GM18951 (cell line): ENCODE results near the gene KRTAP4-6.
"Not testable (repeated sequence)": the region's sequence is repeated elsewhere in the genome, so short reads cannot be mapped to it uniquely, and the experiment has no call there.

Experiments used
- POLR2A ChIP-seq: IDR thresholded peaks from 4 replicates; pipeline ENCODE4 v1.6.1; 2011; ENCODE audit warnings: mild to moderate bottlenecking; ENCODE audit not compliant: insufficient read length, insufficient read depth; ENCODE audit errors: extremely low read depth
- in situ Hi-C: fragments of 300-500 bp; cut with MboI; formaldehyde crosslinking; loops from one replicate; pipeline ENCODE4 v1.12.0; 2022; ENCODE audit warnings: low sequenced_read_pairs, mixed read lengths, inconsistent platforms; ENCODE audit not compliant: unreplicated experiment

The KRTAP4-6 gene

GRCh38 chr17:41131979-41132378, 8.4 kb downstream of the KRTAP4-6 start:
- in situ Hi-C loops = no loop called here
- TF ChIP-seq POLR2A = no peak

DNA sequence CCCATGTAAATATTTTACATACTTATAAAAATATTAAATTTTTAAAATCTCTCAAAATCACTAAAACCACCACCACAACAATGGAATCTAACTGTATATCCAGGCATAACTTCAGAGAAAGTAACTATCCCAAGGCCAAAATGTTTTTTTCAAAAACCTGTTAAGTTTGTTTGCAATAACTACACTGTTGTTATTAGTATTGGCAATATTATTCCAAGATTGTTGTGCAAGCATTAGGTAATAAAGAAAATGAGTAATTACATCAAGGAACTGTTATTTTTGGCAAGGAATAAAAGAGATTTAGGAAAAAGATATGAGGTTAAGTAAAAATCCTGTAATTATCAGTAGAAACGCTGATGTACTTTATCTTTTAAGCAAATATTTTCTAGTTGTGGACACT, 13.0 kb downstream of the KRTAP4-6 start:
- no peak for TF ChIP-seq POLR2A
- in situ Hi-C loops = no loop called here

- TF ChIP-seq POLR2A = no peak
- in situ Hi-C loops = no loop called here
These were observed 13.9 kb downstream of the KRTAP4-6 start for GRCh38 chr17:41126412-41126811.

DNA sequence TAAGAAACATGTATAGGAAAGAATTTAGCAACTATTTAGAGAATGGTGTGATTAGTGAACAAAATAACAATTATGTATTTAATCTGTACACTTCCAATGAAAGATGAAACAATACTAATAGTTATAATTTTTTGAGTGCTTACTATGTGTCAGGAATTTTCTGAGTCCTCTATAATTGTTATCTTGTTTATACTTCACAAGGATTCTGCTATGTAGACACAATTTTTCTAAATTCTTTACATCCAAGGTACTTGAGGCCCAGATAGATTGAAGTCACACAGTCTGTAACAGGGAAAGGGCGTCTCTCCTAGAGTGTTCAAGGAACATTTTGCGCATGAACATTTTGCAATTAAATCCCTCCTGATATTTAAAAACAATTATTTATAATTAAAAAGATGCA, 15.3 kb downstream of the KRTAP4-6 start:
- in situ Hi-C loops = no loop called here

DNA sequence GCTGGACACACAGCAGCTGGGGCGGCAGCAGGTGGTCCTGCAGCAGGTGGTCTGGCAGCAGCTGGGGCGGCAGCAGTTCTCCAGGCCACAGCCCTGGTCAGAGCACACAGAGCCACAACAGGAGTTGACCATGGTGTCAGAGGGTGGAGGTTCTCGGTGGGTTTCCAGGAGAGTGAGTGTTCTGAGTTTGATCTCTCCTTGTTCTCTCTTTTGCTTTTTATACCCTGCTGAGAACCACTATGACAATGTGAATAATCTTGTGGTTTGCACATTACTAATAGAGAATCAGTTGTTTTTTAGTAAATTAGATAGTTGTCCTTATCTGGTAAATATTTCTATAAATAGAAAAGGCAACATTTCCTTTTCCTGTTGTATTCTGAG, 16.4 kb downstream of the KRTAP4-6 start, which contains the start of gene KRTAP4-12:
Gene KRTAP4-12, minus strand, starts transcription at position 192 of the 381 bp plus-strand sequence. Its CDS starts 60 bp downstream, at position 132.
- in situ Hi-C loops = not testable (repeated sequence)

More for the DNA sequence above, 15.3 kb downstream of the KRTAP4-6 start:
- TF ChIP-seq POLR2A = no peak

GRCh38 chr17:41123292-41123990, 16.9 kb downstream of the KRTAP4-6 start:
- in situ Hi-C loops = not testable (repeated sequence)

- TF ChIP-seq POLR2A = no peak
- in situ Hi-C loops = no loop called here
These were observed 18.6 kb downstream of the KRTAP4-6 start for GRCh38 chr17:41121742-41122141.

GRCh38 chr17:41119696-41120690, 20.4 kb downstream of the KRTAP4-6 start:
- in situ Hi-C loops = not testable (repeated sequence)

- TF ChIP-seq POLR2A = no peak
- in situ Hi-C loops = no loop called here
These were observed 21.6 kb downstream of the KRTAP4-6 start for GRCh38 chr17:41118721-41119120.

- in situ Hi-C loops = not testable (repeated sequence)
These were observed 22.4 kb downstream of the KRTAP4-6 start, which contains the start of gene KRTAP4-11 for GRCh38 chr17:41117846-41118386. Gene KRTAP4-11, minus strand, starts transcription at chr17:41118373. Its CDS starts 58 bp downstream, at chr17:41118315.

DNA sequence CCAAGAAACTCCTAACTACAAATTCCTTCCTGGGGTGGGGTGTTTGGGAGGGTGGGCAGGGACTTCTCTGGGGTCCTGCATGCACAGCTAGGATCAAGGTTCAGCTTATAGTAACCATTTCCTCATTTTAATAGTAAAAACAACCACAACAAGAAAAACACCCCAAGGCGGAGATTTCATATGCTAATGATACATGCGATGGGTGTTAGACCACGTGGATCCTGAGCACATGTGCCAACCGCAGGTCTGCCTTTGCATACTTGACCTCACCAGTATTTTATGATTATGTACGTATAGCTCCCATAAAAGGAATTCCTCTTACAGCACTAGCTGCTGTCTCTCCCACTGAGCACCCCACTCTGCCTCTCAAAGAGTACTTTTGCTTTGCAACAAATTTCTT, 24.0 kb downstream of the KRTAP4-6 start:
- TF ChIP-seq POLR2A = no peak

DNA sequence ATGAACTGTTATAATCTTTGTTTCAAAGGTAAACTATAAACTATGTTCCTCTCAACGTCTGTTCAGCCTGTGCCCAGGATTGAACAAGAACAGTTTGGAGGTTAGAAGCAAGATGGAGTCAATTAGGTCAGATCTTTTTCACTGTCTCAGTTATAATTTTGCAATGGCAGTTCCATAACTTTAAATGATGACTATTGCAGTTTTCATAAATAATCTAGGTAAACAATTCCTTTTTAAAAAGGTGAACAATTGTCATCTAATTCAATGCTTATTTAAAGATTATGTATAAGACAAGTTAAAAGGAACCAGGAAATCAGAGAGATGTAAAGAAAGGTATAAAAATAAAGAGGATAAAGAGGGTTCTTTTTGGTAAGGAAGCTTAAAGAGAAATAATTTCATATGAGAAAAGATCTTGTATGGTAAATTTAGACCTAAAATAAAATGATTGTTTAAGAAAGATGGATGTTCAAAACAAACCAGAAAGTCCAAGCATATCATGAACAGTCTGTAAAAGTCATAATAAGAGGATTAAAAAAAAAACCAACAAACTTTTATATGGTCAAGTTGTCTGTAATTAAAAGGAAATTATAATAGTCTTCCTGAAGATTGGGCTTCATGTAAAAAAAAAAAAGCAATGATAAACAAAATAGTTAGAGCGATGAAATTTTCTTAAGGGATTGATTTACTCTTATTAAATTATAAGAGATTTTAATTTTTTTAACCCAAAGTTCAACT, 29.0 kb downstream of the KRTAP4-6 start:
- TF ChIP-seq POLR2A = no peak
- in situ Hi-C loops = no loop called here

More for the DNA sequence above, 24.0 kb downstream of the KRTAP4-6 start:
- in situ Hi-C loops = no loop called here

DNA sequence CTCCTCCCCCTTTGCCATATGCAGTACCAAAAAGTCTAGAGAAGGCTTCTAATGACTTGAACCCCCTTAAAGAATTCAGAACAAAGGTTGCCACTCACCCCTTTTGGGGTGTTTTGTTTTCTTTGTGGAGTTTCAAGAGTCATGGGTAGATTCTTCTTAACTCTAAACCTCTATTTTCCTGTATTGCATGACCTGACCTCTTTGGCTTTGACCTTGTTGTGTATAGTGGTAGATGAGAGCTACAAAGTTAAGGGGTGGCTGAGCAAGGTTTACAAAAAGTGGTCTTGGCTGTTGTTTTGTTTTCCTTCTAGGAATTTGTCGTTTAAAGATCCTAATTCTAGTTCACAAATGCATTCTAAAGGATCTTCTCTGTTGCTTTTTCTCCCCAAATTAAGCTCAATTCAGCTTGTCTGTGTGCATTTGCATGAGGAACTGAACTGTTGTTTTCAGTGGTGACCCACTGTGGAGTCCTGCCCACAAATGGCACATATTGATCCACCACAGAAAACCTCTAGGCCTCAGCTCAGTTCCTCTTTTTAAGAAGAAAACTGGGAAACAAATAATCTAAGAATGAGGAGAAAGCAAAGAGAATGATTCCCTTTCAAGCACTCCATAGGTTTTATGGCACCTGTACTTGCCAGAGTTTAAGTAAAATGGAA, 31.5 kb downstream of the KRTAP4-6 start:
- in situ Hi-C loops = not testable (repeated sequence)
